ENCODE data around the gene CLSTN1. TPM values are rescaled to one million over a fixed set of nuclear protein-coding genes. Genes with fewer than 3 reads are reported as not detected.

CLSTN1 gene
- total RNA-seq, 2 donors from 2014 or later, result 31.7 to 34.1 TPM

- no peak for DNase-seq
- peaks cover 22% of the 10 kb centered on the region for H3K4me1 Mint-ChIP-seq (ENCODE audit: low read depth)
- H3K36me3 Mint-ChIP-seq (ENCODE audit: insufficient read depth in 2 of 2), result peaks cover 1 to 3% of the 10 kb centered on the region in 2 donors
- H3K27me3 Mint-ChIP-seq (ENCODE audit: low read depth), result peaks cover 22% of the 10 kb centered on the region
- H3K9me3 Mint-ChIP-seq, result no peaks in the 10 kb centered on the region
- ATAC-seq (replicated peaks in 1 of 2), result no peak
- no peak overlapping the region for H3K27ac Mint-ChIP-seq
- H3K4me3 Mint-ChIP-seq, result no peak overlapping the region
These were observed 3.9 kb upstream of the CLSTN1 start for GRCh38 chr1:9827558-9828185.

DNA sequence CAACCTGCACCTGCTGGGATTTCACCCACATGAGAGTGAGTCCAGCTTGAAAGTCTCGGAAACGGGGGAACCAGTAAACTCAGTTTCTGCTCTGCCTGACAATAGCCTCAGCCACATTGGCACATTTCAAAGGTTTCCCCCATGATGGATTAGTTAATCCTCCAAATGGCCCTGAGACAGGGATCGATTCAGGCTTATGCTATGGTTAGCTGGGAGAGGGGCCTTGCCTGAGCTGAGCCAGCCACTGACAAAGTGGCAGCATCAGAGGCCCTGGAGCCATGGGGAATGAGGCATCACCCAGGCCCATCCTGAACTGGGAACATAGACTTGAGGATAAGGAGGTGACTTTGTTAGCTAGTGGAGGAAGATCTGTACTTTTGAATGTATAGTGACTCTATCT, 2.9 kb upstream of the CLSTN1 start:
- H3K9me3 Mint-ChIP-seq, result no peaks in the 10 kb centered on the region
- no peak overlapping the region for H3K27ac Mint-ChIP-seq
- no peak for DNase-seq
- peaks cover 22% of the 10 kb centered on the region for H3K27me3 Mint-ChIP-seq (ENCODE audit: low read depth)
- no peak overlapping the region for H3K4me3 Mint-ChIP-seq
- peaks cover 3 to 4% of the 10 kb centered on the region in 2 donors for H3K36me3 Mint-ChIP-seq (ENCODE audit: insufficient read depth in 2 of 2)
- H3K4me1 Mint-ChIP-seq (ENCODE audit: low read depth), result peaks cover 32% of the 10 kb centered on the region
- ATAC-seq (replicated peaks in 1 of 2), result no peak

GRCh38 chr1:9826087-9826486, 2.3 kb upstream of the CLSTN1 start:
- peak overlapping the region in 1 of 2 donors; percentile 78 for H3K4me3 Mint-ChIP-seq
- peaks cover 35% of the 10 kb centered on the region for H3K4me1 Mint-ChIP-seq (ENCODE audit: low read depth)
- H3K27ac Mint-ChIP-seq, result no peak overlapping the region
- DNase-seq (no peak), ATAC-seq (replicated peaks in 1 of 2) (no peak)
- H3K27me3 Mint-ChIP-seq (ENCODE audit: low read depth), result peaks cover 22% of the 10 kb centered on the region
- H3K36me3 Mint-ChIP-seq (ENCODE audit: insufficient read depth in 2 of 2), result peaks cover 3 to 4% of the 10 kb centered on the region in 2 donors
- no peaks in the 10 kb centered on the region for H3K9me3 Mint-ChIP-seq

GRCh38 chr1:9825093-9826074, 1.6 kb upstream of the CLSTN1 start:
- Mint-ChIP-seq H3K4me3 (peak overlapping the region; percentile 39 to 78), H3K9me3 (no peaks in the 10 kb centered on the region), H3K36me3 (ENCODE audit: insufficient read depth in 2 of 2) (peaks cover 3 to 4% of the 10 kb centered on the region in 2 donors), H3K4me1 (ENCODE audit: low read depth) (peaks cover 39% of the 10 kb centered on the region), H3K27me3 (ENCODE audit: low read depth) (peaks cover 22% of the 10 kb centered on the region), H3K27ac (no peak overlapping the region)
- DNase-seq, result peak; percentile 34 to 48
- peak; percentile 29 to 33 for ATAC-seq (replicated peaks in 1 of 2)

GRCh38 chr1:9824702-9825089, 931 bp upstream of the CLSTN1 start:
- Mint-ChIP-seq H3K36me3 (ENCODE audit: insufficient read depth in 2 of 2) (peaks cover 3 to 4% of the 10 kb centered on the region in 2 donors), H3K9me3 (no peaks in the 10 kb centered on the region), H3K27me3 (ENCODE audit: low read depth) (peaks cover 22% of the 10 kb centered on the region), H3K27ac (no peak overlapping the region), H3K4me1 (ENCODE audit: low read depth) (peaks cover 40% of the 10 kb centered on the region), H3K4me3 (peak overlapping the region; percentile 39 to 78)
- ATAC-seq (replicated peaks in 1 of 2) (no peak), DNase-seq (no peak)

DNA sequence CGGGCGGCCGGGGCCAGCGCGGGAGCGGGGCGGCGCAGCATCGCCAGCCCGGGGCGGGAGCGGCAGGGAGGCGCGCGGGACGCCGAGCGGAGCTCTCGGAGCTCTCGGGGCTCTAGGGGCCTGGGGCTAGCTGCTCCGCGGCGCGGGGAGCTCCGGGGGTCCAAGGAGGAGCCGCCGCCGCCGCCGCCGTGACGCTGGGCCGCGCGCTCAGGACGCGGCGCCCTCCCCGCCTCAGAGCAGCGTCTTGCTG, 147 bp downstream of the CLSTN1 start:
- Mint-ChIP-seq H3K4me3 (peak overlapping the region; percentile 49 to 58), H3K9me3 (no peaks in the 10 kb centered on the region), H3K36me3 (ENCODE audit: insufficient read depth in 2 of 2) (peaks cover 3 to 4% of the 10 kb centered on the region in 2 donors), H3K27me3 (ENCODE audit: low read depth) (peaks cover 22% of the 10 kb centered on the region), H3K27ac (no peak overlapping the region), H3K4me1 (ENCODE audit: low read depth) (peaks cover 46% of the 10 kb centered on the region)
- ATAC-seq (replicated peaks in 1 of 2) (peak; percentile 37 to 48), DNase-seq (no peak)

DNA sequence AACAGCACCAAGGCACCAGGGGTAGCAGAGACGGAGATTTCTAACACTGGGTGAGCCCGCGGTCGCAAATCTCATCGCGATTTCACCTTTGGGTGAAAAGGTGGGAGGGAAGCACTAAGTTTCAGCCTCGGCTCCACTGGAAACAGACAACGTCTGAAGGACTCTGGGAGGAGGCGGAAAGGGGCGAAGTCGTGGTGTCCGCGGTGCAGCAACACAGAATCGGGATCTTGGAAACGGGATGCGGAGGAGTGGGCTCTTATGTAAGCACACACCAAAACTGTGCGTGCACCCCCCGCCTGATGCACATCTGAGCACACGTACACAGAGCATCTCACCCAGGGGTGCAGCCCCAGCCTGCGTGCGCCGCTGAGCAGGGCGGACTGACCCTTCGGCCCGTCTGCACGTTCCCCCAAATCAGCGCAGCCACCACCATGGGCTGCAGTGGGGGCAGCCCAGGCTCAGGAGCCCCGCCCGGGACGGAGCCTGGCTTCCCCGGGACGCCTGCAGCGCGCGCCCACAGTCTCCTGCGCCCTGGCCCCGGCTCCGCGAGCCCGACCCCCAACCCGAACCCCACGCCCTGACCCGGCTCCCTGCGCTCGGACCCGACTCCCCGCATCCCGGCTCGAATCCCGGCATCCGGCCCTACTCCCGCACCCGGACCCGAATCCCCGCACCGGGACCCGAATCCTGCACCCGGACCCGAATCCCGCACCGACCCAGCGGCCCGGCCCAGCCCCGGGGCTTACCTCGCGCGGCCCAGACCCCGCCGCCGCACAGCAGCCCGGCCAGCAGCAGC, 670 bp downstream of the CLSTN1 start:
- H3K36me3 Mint-ChIP-seq (ENCODE audit: insufficient read depth in 2 of 2), result peaks cover 3 to 4% of the 10 kb centered on the region in 2 donors
- peaks cover 46% of the 10 kb centered on the region for H3K4me1 Mint-ChIP-seq (ENCODE audit: low read depth)
- peak overlapping the region; percentile 87 to 93 for H3K4me3 Mint-ChIP-seq
- peak overlapping the region; percentile 83 for H3K27ac Mint-ChIP-seq
- H3K9me3 Mint-ChIP-seq, result no peaks in the 10 kb centered on the region
- H3K27me3 Mint-ChIP-seq (ENCODE audit: low read depth), result peaks cover 22% of the 10 kb centered on the region
- ATAC-seq (replicated peaks in 1 of 2) (peak; percentile 21 to 22), DNase-seq (peak; percentile 33 to 37)

- Mint-ChIP-seq H3K9me3 (no peaks in the 10 kb centered on the region), H3K4me1 (ENCODE audit: low read depth) (peaks cover 46% of the 10 kb centered on the region), H3K4me3 (peak overlapping the region; percentile 87 to 93), H3K27ac (peak overlapping the region; percentile 83), H3K27me3 (ENCODE audit: low read depth) (peaks cover 22% of the 10 kb centered on the region), H3K36me3 (ENCODE audit: insufficient read depth in 2 of 2) (peaks cover 3 to 4% of the 10 kb centered on the region in 2 donors)
- ATAC-seq (replicated peaks in 1 of 2) (no peak), DNase-seq (no peak)
These were observed 1.3 kb downstream of the CLSTN1 start for GRCh38 chr1:9822490-9822889.

DNA sequence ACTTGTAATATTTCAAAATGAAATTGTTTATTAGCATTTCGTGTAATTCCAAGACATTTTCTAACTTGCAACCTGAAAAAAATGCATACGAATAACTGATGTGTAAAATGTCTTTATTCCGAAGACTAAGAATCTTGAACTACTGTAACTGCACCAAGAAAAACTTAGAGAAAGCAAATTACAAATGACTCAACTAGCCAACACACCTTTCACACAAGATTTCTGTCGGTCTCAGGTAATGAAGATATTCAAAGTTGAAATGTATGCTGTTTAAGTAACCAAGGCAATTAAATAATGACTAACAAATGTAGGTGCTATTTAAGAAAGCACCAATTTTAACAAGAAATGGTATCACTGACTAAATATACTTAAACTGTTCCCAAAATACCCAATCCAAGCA, 2.1 kb downstream of the CLSTN1 start:
- peaks cover 3 to 4% of the 10 kb centered on the region in 2 donors for H3K36me3 Mint-ChIP-seq (ENCODE audit: insufficient read depth in 2 of 2)
- peak overlapping the region; percentile 87 to 93 for H3K4me3 Mint-ChIP-seq
- peaks cover 22% of the 10 kb centered on the region for H3K27me3 Mint-ChIP-seq (ENCODE audit: low read depth)
- H3K4me1 Mint-ChIP-seq (ENCODE audit: low read depth), result peaks cover 50% of the 10 kb centered on the region
- H3K27ac Mint-ChIP-seq, result no peak overlapping the region
- H3K9me3 Mint-ChIP-seq, result no peaks in the 10 kb centered on the region
- ATAC-seq (replicated peaks in 1 of 2) (no peak), DNase-seq (no peak)

GRCh38 chr1:9820521-9820920, 3.2 kb downstream of the CLSTN1 start:
- H3K4me1 Mint-ChIP-seq (ENCODE audit: low read depth), result peaks cover 41% of the 10 kb centered on the region
- peaks cover 3 to 4% of the 10 kb centered on the region in 2 donors for H3K36me3 Mint-ChIP-seq (ENCODE audit: insufficient read depth in 2 of 2)
- H3K27ac Mint-ChIP-seq, result no peak overlapping the region
- H3K4me3 Mint-ChIP-seq, result no peak overlapping the region
- DNase-seq (no peak), ATAC-seq (replicated peaks in 1 of 2) (no peak)
- peaks cover 10% of the 10 kb centered on the region for H3K27me3 Mint-ChIP-seq (ENCODE audit: low read depth)
- H3K9me3 Mint-ChIP-seq, result no peaks in the 10 kb centered on the region

DNA sequence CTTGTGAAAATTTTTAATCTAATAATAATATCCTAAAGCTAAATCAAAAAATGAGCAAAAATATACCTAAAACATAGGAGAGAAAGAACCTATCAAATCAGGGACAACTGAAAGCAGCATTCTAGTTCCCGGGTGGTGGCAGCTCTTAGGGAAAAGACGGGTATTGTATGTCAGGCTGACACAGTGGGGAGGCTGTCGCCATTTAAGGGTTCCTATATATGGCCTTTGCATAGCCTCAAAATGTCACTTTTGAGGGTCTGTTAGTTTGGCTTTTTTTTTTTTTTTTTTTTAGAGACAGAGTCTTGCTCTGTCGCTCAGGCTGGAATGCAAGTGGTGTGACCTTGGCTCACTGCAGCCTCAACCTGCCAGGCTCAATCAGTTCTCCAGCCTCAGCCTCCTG, 6.0 kb downstream of the CLSTN1 start:
- Mint-ChIP-seq H3K4me1 (ENCODE audit: low read depth) (peaks cover 30% of the 10 kb centered on the region), H3K9me3 (no peaks in the 10 kb centered on the region), H3K4me3 (no peak overlapping the region), H3K36me3 (ENCODE audit: insufficient read depth in 2 of 2) (peaks cover under 1 to 3% of the 10 kb centered on the region in 2 donors), H3K27ac (no peak overlapping the region), H3K27me3 (ENCODE audit: low read depth) (no peaks in the 10 kb centered on the region)
- no peak for ATAC-seq (replicated peaks in 1 of 2)
- DNase-seq, result no peak

GRCh38 chr1:9816199-9816598, 7.6 kb downstream of the CLSTN1 start:
- DNase-seq (no peak), ATAC-seq (replicated peaks in 1 of 2) (no peak)
- Mint-ChIP-seq H3K4me3 (no peak overlapping the region), H3K27ac (no peak overlapping the region), H3K4me1 (ENCODE audit: low read depth) (peaks cover 16% of the 10 kb centered on the region), H3K27me3 (ENCODE audit: low read depth) (no peaks in the 10 kb centered on the region), H3K9me3 (no peaks in the 10 kb centered on the region), H3K36me3 (ENCODE audit: insufficient read depth in 2 of 2) (no peaks in the 10 kb centered on the region)

GRCh38 chr1:9815150-9815549, 8.6 kb downstream of the CLSTN1 start:
- DNase-seq, result no peak
- no peak for ATAC-seq (replicated peaks in 1 of 2)
- no peak overlapping the region for H3K4me3 Mint-ChIP-seq
- H3K27ac Mint-ChIP-seq, result no peak overlapping the region
- H3K27me3 Mint-ChIP-seq (ENCODE audit: low read depth), result no peaks in the 10 kb centered on the region
- peaks cover 11% of the 10 kb centered on the region for H3K4me1 Mint-ChIP-seq (ENCODE audit: low read depth)
- H3K9me3 Mint-ChIP-seq, result no peaks in the 10 kb centered on the region
- no peaks in the 10 kb centered on the region for H3K36me3 Mint-ChIP-seq (ENCODE audit: insufficient read depth in 2 of 2)

Measured in activated T-cell treated with anti-CD3 and anti-CD28 coated beads, Interleukin-2, amount 50 U/mL, for 72 hours (primary cell).